ENCODE results near the gene MRPS7.

The MRPS7 gene

GRCh38 chr17:75265614-75266315, 4.1 kb downstream of the MRPS7 start:
- Histone ChIP-seq H3K4me1 (ENCODE audit: insufficient read depth, low read length, severe bottlenecking) (peaks cover 43% of the 10 kb centered on the region), H3F3A (ENCODE audit: insufficient read depth, low read length) (peaks cover 5% of the 10 kb centered on the region; the same call in 1 of the 2 replicates), H3K9me3 (ENCODE audit: low read length) (no peaks in the 10 kb centered on the region), H3K27me3 (ENCODE audit: insufficient read depth, low read length) (no peaks in the 10 kb centered on the region), H3K9me2 (ENCODE audit: low read depth, low read length) (no peaks in the 10 kb centered on the region), H2AFZ (ENCODE audit: low read length) (no peak overlapping the region), H3K4me3 (ENCODE audit: low read depth, low read length, poor library complexity, severe bottlenecking) (no peak overlapping the region), H3K79me2 (ENCODE audit: insufficient read depth, low read length) (peaks cover 10% of the 10 kb centered on the region), H3K4me2 (ENCODE audit: low read length) (no peak overlapping the region), H3K36me3 (ENCODE audit: insufficient read depth, low read length) (peaks cover 39% of the 10 kb centered on the region), H3K9ac (ENCODE audit: low read length) (no peak overlapping the region), H3K27ac (ENCODE audit: low read depth, low read length, poor library complexity, severe bottlenecking) (no peak overlapping the region), H4K20me1 (ENCODE audit: insufficient read depth, low read length) (no peaks in the 10 kb centered on the region)
- no peak for TF ChIP-seq EZH2 (IDR thresholded peaks at IDR 0.05; ENCODE audit: borderline replicate concordance, low read length)
- TF ChIP-seq CTCF (IDR thresholded peaks at IDR 0.05; ENCODE audit: low read length), result no peak

DNA sequence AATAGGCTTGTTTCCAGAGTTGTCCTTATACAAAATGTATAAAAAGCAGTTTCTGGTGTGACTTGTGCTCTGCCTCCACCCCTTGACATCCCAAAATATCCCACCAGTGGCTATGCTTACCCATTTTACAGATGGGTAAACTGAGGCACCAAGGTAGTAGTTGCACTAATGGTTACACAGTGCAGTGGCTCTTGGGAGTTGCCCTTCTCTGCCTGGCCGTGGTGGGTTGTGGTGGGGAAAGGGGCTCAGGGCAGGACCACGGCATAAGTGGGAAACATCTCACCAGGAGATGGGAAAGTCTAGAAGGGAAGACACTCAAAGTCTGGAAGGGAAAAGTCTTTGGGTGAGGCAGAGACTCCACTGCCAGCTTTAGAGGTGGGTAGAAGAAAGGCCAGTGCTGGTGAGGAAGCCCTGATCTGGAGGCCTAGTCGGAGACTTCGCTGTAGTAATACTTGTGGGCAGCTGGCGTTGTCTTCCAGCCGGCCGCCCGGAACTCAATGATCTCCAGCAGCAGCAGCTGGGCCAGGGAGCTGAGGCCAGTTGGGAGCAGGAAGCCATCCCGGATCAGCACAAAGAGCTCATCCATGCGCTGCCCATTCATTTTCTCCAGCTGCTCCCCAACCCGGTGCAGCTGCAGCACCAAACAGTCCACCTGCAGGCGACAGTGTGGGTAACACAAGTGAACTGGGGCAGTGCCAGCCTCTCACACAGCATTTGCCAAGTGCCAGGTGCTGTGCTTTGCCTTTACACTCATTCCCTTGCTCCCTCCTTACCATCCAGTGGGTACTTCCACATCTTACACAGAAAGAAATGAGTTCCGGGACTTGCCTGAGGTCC, 4.9 kb downstream of the MRPS7 start:
- Histone ChIP-seq H3K27ac (ENCODE audit: low read depth, low read length, poor library complexity, severe bottlenecking) (no peak overlapping the region), H3K36me3 (ENCODE audit: insufficient read depth, low read length) (peaks cover 39% of the 10 kb centered on the region), H4K20me1 (ENCODE audit: insufficient read depth, low read length) (no peaks in the 10 kb centered on the region), H3K4me3 (ENCODE audit: low read depth, low read length, poor library complexity, severe bottlenecking) (no peak overlapping the region), H3K4me2 (ENCODE audit: low read length) (no peak overlapping the region), H2AFZ (ENCODE audit: low read length) (no peak overlapping the region), H3K27me3 (ENCODE audit: insufficient read depth, low read length) (no peaks in the 10 kb centered on the region), H3K9me2 (ENCODE audit: low read depth, low read length) (no peaks in the 10 kb centered on the region), H3K79me2 (ENCODE audit: insufficient read depth, low read length) (peaks cover 7% of the 10 kb centered on the region), H3K9me3 (ENCODE audit: low read length) (no peaks in the 10 kb centered on the region), H3K4me1 (ENCODE audit: insufficient read depth, low read length, severe bottlenecking) (peaks cover 43% of the 10 kb centered on the region), H3K9ac (ENCODE audit: low read length) (no peak overlapping the region), H3F3A (ENCODE audit: insufficient read depth, low read length) (peaks cover 5% of the 10 kb centered on the region; the same call in 1 of the 2 replicates)
- no peak for TF ChIP-seq EZH2 (IDR thresholded peaks at IDR 0.05; ENCODE audit: borderline replicate concordance, low read length)

GRCh38 chr17:75267153-75267410, 5.4 kb downstream of the MRPS7 start:
- Histone ChIP-seq H3K4me1 (ENCODE audit: insufficient read depth, low read length, severe bottlenecking) (peaks cover 46% of the 10 kb centered on the region), H3K79me2 (ENCODE audit: insufficient read depth, low read length) (peaks cover 7% of the 10 kb centered on the region), H3K4me3 (ENCODE audit: low read depth, low read length, poor library complexity, severe bottlenecking) (no peak overlapping the region), H3K27me3 (ENCODE audit: insufficient read depth, low read length) (no peaks in the 10 kb centered on the region), H3K9ac (ENCODE audit: low read length) (no peak overlapping the region), H3K27ac (ENCODE audit: low read depth, low read length, poor library complexity, severe bottlenecking) (no peak overlapping the region), H3K9me3 (ENCODE audit: low read length) (no peaks in the 10 kb centered on the region), H4K20me1 (ENCODE audit: insufficient read depth, low read length) (no peaks in the 10 kb centered on the region), H3K4me2 (ENCODE audit: low read length) (no peak overlapping the region), H3K36me3 (ENCODE audit: insufficient read depth, low read length) (peaks cover 39% of the 10 kb centered on the region), H2AFZ (ENCODE audit: low read length) (no peak overlapping the region), H3K9me2 (ENCODE audit: low read depth, low read length) (no peaks in the 10 kb centered on the region), H3F3A (ENCODE audit: insufficient read depth, low read length) (peaks cover 5% of the 10 kb centered on the region; the same call in 1 of the 2 replicates)
- TF ChIP-seq EZH2 (IDR thresholded peaks at IDR 0.05; ENCODE audit: borderline replicate concordance, low read length) (no peak), CTCF (IDR thresholded peaks at IDR 0.05; ENCODE audit: low read length) (no peak)

All from OCI-LY1 (cell line).